Stimulated activated naive CD4-positive, alpha-beta T cell (primary cell): ENCODE results near the gene BBOX1.
"Not testable (repeated sequence)": the region's sequence is repeated elsewhere in the genome, so short reads cannot be mapped to it uniquely, and the experiment has no call there.

ENCODE experiments used
- DNase-seq, 6 experiments: peaks; one replicate each; lab custom pipeline; 2025; lab: John Stamatoyannopoulos, UW

Gene BBOX1

GRCh38 chr11:27040302-27041115 is at the start of gene BBOX1:
BBOX1 (plus strand) TSS chr11:27040815; CDS start chr11:27055431, 14,616 bp downstream.
- DNase-seq = no peak

GRCh38 chr11:26992031-26992541 is 48.5 kb upstream of the BBOX1 start:
- DNase-seq = no peak

GRCh38 chr11:26993965-26994457 is 46.6 kb upstream of the BBOX1 start, which contains the start of gene FIBIN:
FIBIN (plus strand) TSS chr11:26994112; CDS start chr11:26994527, 415 bp downstream.
- DNase-seq = no peak

GRCh38 chr11:26994631-26995095 is 46.0 kb upstream of the BBOX1 start:
- no peak for DNase-seq

- no peak for DNase-seq
These were observed 44.7 kb upstream of the BBOX1 start for GRCh38 chr11:26995701-26996460.

- no peak for DNase-seq
These were observed 43.2 kb upstream of the BBOX1 start for GRCh38 chr11:26997378-26997777.

- DNase-seq = not testable (repeated sequence)
These were observed 39.4 kb upstream of the BBOX1 start for GRCh38 chr11:27001136-27001730.

GRCh38 chr11:27002431-27002830 is 38.2 kb upstream of the BBOX1 start:
- DNase-seq = no peak

GRCh38 chr11:27002838-27003237 is 37.8 kb upstream of the BBOX1 start:
- DNase-seq = no peak

- DNase-seq = no peak
These were observed 36.5 kb upstream of the BBOX1 start for GRCh38 chr11:27004103-27004502.

- DNase-seq = no peak
These were observed 31.6 kb upstream of the BBOX1 start for GRCh38 chr11:27008811-27009535.

- no peak for DNase-seq
These were observed 28.9 kb upstream of the BBOX1 start for GRCh38 chr11:27011560-27012233.

GRCh38 chr11:27012234-27012921 is 28.2 kb upstream of the BBOX1 start:
- DNase-seq = no peak

GRCh38 chr11:27013781-27014361 is 26.7 kb upstream of the BBOX1 start:
- no peak for DNase-seq

GRCh38 chr11:27018902-27019529 is 21.6 kb upstream of the BBOX1 start:
- DNase-seq = no peak

GRCh38 chr11:27020751-27021150 is 19.9 kb upstream of the BBOX1 start:
- DNase-seq = no peak

GRCh38 chr11:27022659-27023251 is 17.9 kb upstream of the BBOX1 start:
- no peak for DNase-seq

- no peak for DNase-seq
These were observed 15.8 kb upstream of the BBOX1 start for GRCh38 chr11:27024865-27025264.
